GM23248 (cell line): Measurements from ENCODE around the gene PNMA6E. TPM values are rescaled to one million over a fixed set of nuclear protein-coding genes. Genes with fewer than 3 reads are reported as not detected.
"Not testable (repeated sequence)": the region's sequence is repeated elsewhere in the genome, so short reads cannot be mapped to it uniquely, and the experiment has no call there.

ENCODE experiments used
- DNase-seq: peaks from one replicate; pipeline ENCODE4 v3.0.0-alpha.2; 2015
- H2AFZ ChIP-seq: fragments of 200-600 bp; sonication (generic); 2 replicates; pipeline ENCODE4 v1.6.1; 2016; ENCODE audit warnings: antibody characterized with exemption
- H3F3A ChIP-seq: fragments of 200-600 bp; sonication (generic); 2 replicates; pipeline ENCODE4 v1.6.1; 2016; ENCODE audit warnings: mild to moderate bottlenecking, antibody characterized with exemption, mixed run types; ENCODE audit not compliant: insufficient read depth
- H3K27ac ChIP-seq: fragments of 200-600 bp; sonication (generic); 2 replicates; pipeline ENCODE4 v1.5.1; 2016; ENCODE audit warnings: mild to moderate bottlenecking
- H3K27me3 ChIP-seq: fragments of 200-600 bp; sonication (generic); replicated peaks from 2 replicates; pipeline ENCODE4 v1.6.1; 2016; ENCODE audit warnings: mild to moderate bottlenecking; ENCODE audit not compliant: insufficient read depth
- H3K36me3 ChIP-seq: fragments of 200-600 bp; sonication (generic); 2 replicates; pipeline ENCODE4 v1.6.1; 2016; ENCODE audit warnings: low read depth, mild to moderate bottlenecking
- H3K4me1 ChIP-seq: fragments of 200-600 bp; sonication (generic); 2 replicates; pipeline ENCODE4 v1.6.1; 2016; ENCODE audit warnings: mild to moderate bottlenecking; ENCODE audit not compliant: insufficient read depth
- H3K4me2 ChIP-seq: fragments of 200-600 bp; sonication (generic); one replicate; pipeline ENCODE4 v1.6.1; 2016; ENCODE audit warnings: mild to moderate bottlenecking; ENCODE audit not compliant: unreplicated experiment
- H3K4me3 ChIP-seq: fragments of 200-600 bp; sonication (generic); 2 replicates; pipeline ENCODE4 v1.5.1; 2016; ENCODE audit warnings: mild to moderate bottlenecking
- H3K79me2 ChIP-seq: fragments of 200-600 bp; sonication (generic); 2 replicates; pipeline ENCODE4 v1.6.1; 2016; ENCODE audit warnings: mild to moderate bottlenecking; ENCODE audit not compliant: insufficient read depth
- H3K9ac ChIP-seq: fragments of 200-600 bp; sonication (generic); 2 replicates; pipeline ENCODE4 v1.6.1; 2016; ENCODE audit warnings: mild to moderate bottlenecking
- H3K9me2 ChIP-seq: fragments of 200-600 bp; sonication (generic); 2 replicates; pipeline ENCODE4 v1.6.1; 2016; ENCODE audit warnings: mixed run types, mild to moderate bottlenecking, moderate library complexity; ENCODE audit not compliant: insufficient read depth
- H3K9me3 ChIP-seq: fragments of 200-600 bp; sonication (generic); one replicate; pipeline ENCODE4 v1.6.1; 2017; ENCODE audit warnings: low read depth
- H4K20me1 ChIP-seq: fragments of 200-600 bp; sonication (generic); 2 replicates; pipeline ENCODE4 v1.6.0; 2016; ENCODE audit not compliant: insufficient read depth
- EZH2 ChIP-seq: fragments of 200-600 bp; sonication (generic); IDR thresholded peaks from 2 replicates; pipeline ENCODE4 v1.6.1; 2018; ENCODE audit warnings: antibody characterized with exemption, mild to moderate bottlenecking; ENCODE audit not compliant: insufficient read depth, poor library complexity, severe bottlenecking
- EZH2phosphoT487 ChIP-seq: fragments of 200-600 bp; sonication (generic); IDR thresholded peaks from 2 replicates; pipeline ENCODE4 v1.6.1; 2018; ENCODE audit warnings: antibody characterized with exemption, moderate library complexity, mild to moderate bottlenecking, low read depth; ENCODE audit not compliant: insufficient read depth
- WGBS, 2 experiments: methylation state at CpG; one replicate each; pipeline ENCODE4 v1.1.6; 2015 to 2017; ENCODE audit warnings: low lambda C conversion rate in 2 of 2, low coverage in 1 of 2; ENCODE audit errors: missing lambda C conversion rate in 2 of 2; 5-methylcytosine and 5-hydroxymethylcytosine counted together
- in situ Hi-C: fragments of 300-500 bp; cut with MboI; formaldehyde crosslinking; loops from 2 replicates; pipeline ENCODE4 v1.15.0; 2020
- polyA plus RNA-seq: library from polyadenylated mRNA; unstranded; fragments of >200 nt; fragmentation: Nextera tagmentation; extraction: Ambion mirVana; gene quantifications from 2 replicates; pipeline ENCODE4 v1.2.1, GENCODE V29; 2016
- total RNA-seq: library from RNA; depleted of rRNA; stranded (reverse); fragments of >200 nt; shearing (Covaris generic); gene quantifications from 2 replicates; pipeline ENCODE4 v1.2.3, GENCODE V29; 2014

The PNMA6E gene
- total and polyA plus RNA-seq, 2 experiments from 2014 or later = not detected

DNA sequence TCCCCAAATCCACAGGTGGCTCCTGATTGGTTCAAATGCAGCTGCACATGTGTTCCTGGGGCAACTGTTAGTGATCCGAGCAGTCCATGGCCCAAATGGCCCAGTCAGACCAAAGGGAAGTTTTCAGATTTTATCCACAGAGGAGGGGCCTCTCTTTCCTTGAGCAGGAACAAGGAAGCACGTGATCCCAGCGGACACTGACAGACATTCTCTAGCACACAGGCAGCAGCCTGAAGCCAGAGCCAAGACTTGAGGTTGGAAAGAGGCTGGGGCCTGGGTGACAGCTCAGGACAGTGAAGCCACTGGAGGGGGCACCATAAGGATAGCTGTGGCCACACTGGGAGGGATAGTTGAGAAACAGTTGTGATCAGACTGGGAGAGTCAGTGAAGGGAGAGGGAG lies 6.6 kb upstream of the PNMA6E start:
- Histone ChIP-seq H3K9me2 (no peaks in the 10 kb centered on the region), H3K27ac (no peak overlapping the region), H3K9ac (no peak overlapping the region), H3K36me3 (no peaks in the 10 kb centered on the region), H4K20me1 (no peaks in the 10 kb centered on the region), H3K9me3 (no peaks in the 10 kb centered on the region), H3K4me3 (no peak overlapping the region), H3K79me2 (no peaks in the 10 kb centered on the region), H2AFZ (no peak overlapping the region), H3K4me2 (no peak overlapping the region), H3K27me3 (no peaks in the 10 kb centered on the region; the same call in none of the 2 replicates), H3F3A (no peaks in the 10 kb centered on the region), H3K4me1 (no peaks in the 10 kb centered on the region)
- in situ Hi-C loops = no loop called here
- WGBS, 2 experiments = 56 to 61% methylated on average over 3 of the region's 3 CpGs
- DNase-seq = no peak
- TF ChIP-seq EZH2 (no peak), EZH2phosphoT487 (no peak)

DNA sequence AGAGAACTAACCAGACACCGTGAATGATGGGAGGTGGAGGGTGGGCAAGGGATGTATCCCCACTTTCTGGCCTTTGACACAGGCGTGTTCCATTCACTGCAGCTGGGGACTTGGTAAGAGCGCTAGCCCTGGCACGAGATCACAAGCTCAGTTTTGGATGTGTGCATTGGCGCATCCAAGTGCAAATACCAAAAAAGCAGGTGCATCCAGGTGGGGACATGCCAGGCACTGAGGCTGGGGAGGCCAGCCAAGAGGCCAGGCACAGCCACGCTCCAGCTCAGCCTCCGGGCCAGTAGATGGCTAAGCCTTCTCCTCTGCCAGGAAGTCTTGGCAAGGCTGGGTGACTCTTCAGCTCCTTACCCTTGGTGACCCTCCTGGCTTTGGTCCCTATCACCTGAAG lies 5.8 kb upstream of the PNMA6E start:
- H4K20me1 ChIP-seq = no peaks in the 10 kb centered on the region
- WGBS, 2 experiments = 79% methylated on average over 2 to 6 of the region's 7 CpGs
- no peaks in the 10 kb centered on the region for H3K9me2 ChIP-seq
- no peak overlapping the region for H3K27ac ChIP-seq
- H3F3A ChIP-seq = no peaks in the 10 kb centered on the region
- no peak overlapping the region for H3K4me2 ChIP-seq
- in situ Hi-C loops = no loop called here
- H3K4me3 ChIP-seq = no peak overlapping the region
- no peak overlapping the region for H2AFZ ChIP-seq
- DNase-seq = no peak
- H3K79me2 ChIP-seq = no peaks in the 10 kb centered on the region
- H3K4me1 ChIP-seq = no peaks in the 10 kb centered on the region
- no peaks in the 10 kb centered on the region for H3K36me3 ChIP-seq
- H3K9ac ChIP-seq = no peak overlapping the region
- TF ChIP-seq EZH2phosphoT487 = no peak
- no peak for TF ChIP-seq EZH2
- no peaks in the 10 kb centered on the region for H3K9me3 ChIP-seq
- H3K27me3 ChIP-seq = no peaks in the 10 kb centered on the region; the same call in 1 of the 2 replicates

DNA sequence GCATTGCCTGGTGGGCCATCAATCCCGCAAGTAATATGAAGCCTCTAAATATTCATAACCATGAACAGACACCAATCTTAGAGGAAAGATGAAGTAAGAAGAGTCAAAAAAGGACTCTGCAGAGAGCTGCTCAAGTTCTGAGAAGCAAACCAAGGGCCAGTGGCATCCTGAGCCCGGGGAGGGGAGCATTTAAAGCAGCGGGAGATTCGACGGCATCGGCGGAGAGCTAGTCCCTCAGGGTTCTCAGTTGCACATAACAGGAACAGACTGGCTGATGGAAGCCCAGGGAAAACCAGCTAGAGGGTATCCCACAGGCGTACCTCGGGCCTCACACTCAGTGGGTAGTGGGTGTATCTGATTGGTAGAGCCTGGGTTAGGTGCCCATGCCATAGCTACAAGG lies 4.9 kb upstream of the PNMA6E start:
- no peak overlapping the region for H3K27ac ChIP-seq
- no peaks in the 10 kb centered on the region for H4K20me1 ChIP-seq
- DNase-seq = no peak
- TF ChIP-seq EZH2phosphoT487 = no peak
- no peak for TF ChIP-seq EZH2
- WGBS, 2 experiments = 52 to 58% methylated on average over 8 to 9 of the region's 9 CpGs
- H3K4me2 ChIP-seq = no peak overlapping the region
- H3K9me2 ChIP-seq = no peaks in the 10 kb centered on the region
- no peaks in the 10 kb centered on the region for H3K9me3 ChIP-seq
- no peaks in the 10 kb centered on the region for H3K36me3 ChIP-seq
- no peaks in the 10 kb centered on the region for H3K27me3 ChIP-seq
- H3F3A ChIP-seq = no peaks in the 10 kb centered on the region
- in situ Hi-C loops = no loop called here
- H3K9ac ChIP-seq = no peak overlapping the region
- H3K4me3 ChIP-seq = no peak overlapping the region
- no peak overlapping the region for H2AFZ ChIP-seq
- H3K79me2 ChIP-seq = no peaks in the 10 kb centered on the region
- H3K4me1 ChIP-seq = no peaks in the 10 kb centered on the region

DNA sequence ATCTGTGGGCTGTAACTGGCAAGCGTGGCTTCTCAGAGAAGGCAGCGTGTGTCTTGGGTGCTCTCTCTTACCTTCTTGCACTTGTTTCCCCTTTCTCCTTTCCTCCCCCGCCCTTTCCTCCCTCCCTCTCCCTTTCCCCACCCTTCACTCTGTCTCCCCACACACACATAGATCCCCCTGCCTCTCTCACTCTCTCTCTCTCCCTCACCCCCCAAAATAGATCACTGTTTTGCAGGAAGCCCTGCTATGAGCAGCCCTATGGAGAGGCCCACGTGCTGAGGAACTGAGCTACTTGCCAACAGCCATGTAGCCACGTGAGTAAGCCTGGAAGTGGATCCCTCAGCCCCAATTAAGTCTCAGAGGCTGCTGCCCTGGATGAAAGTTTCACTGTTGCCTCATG lies 4.3 kb upstream of the PNMA6E start:
- Histone ChIP-seq H3K36me3 (no peaks in the 10 kb centered on the region), H3K4me1 (no peaks in the 10 kb centered on the region), H4K20me1 (no peaks in the 10 kb centered on the region), H3K9me2 (no peaks in the 10 kb centered on the region), H3K79me2 (no peaks in the 10 kb centered on the region), H3K9ac (no peak overlapping the region), H3K27ac (no peak overlapping the region), H3K4me3 (no peak overlapping the region), H3K4me2 (no peak overlapping the region), H2AFZ (no peak overlapping the region), H3K27me3 (no peaks in the 10 kb centered on the region), H3F3A (no peaks in the 10 kb centered on the region), H3K9me3 (no peaks in the 10 kb centered on the region)
- whole genome bisulfite sequencing, 2 experiments = 0 to 45% methylated on average over 1 to 5 of the region's 5 CpGs
- no peak for TF ChIP-seq EZH2phosphoT487
- no peak for TF ChIP-seq EZH2
- in situ Hi-C loops = no loop called here
- DNase-seq = no peak

DNA sequence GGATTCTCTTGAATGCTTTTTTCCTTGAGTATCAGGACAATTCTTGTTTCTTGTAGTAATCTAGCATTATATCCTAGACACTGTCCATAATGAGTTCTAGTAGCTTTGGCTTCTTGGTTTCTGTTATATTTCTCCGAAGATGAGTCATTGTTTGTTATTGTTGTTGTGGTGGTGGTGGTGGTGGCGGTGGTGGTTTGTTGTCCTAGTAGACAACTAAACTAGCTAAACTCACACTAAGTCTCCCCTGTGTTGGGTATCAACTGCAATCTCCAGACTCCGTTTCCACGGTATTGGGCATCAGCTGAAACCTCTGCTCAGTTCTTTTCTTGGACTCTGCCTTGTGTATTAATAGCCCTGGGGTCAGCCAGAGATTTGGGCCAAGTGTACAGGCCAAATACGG lies 3.2 kb upstream of the PNMA6E start:
- H3K4me1 ChIP-seq, H3K4me2 ChIP-seq, H3K36me3 ChIP-seq, in situ Hi-C loops, H2AFZ ChIP-seq, H3K27me3 ChIP-seq, H3F3A ChIP-seq, H3K27ac ChIP-seq, H3K9me2 ChIP-seq, DNase-seq, H3K9me3 ChIP-seq, H3K9ac ChIP-seq, H4K20me1 ChIP-seq, H3K79me2 ChIP-seq, H3K4me3 ChIP-seq: not testable (repeated sequence)
- WGBS, 2 experiments = 53 to 89% methylated on average over 1 to 5 of the region's 5 CpGs
